Loucy (cell line): ENCODE measurements around the gene FOXG1.

Experiments used
- H2AFZ ChIP-seq: fragments of 200-600 bp; sonication (generic); 2 replicates; pipeline ENCODE4 v1.6.0; 2016; ENCODE audit warnings: antibody characterized with exemption, mild to moderate bottlenecking, low read length, moderate library complexity
- H3F3A ChIP-seq: fragments of 200-600 bp; 2 replicates; pipeline ENCODE4 v1.6.0; 2016; ENCODE audit warnings: antibody characterized with exemption, low read depth, mild to moderate bottlenecking
- H3K27me3 ChIP-seq: fragments of 200-600 bp; sonication (generic); 2 replicates; pipeline ENCODE4 v1.6.1; 2014; ENCODE audit warnings: low read length, mild to moderate bottlenecking; ENCODE audit not compliant: insufficient read depth, poor library complexity, severe bottlenecking
- H3K36me3 ChIP-seq: fragments of 200-600 bp; sonication (generic); 2 replicates; pipeline ENCODE4 v1.6.1; 2016; ENCODE audit warnings: low read length; ENCODE audit not compliant: insufficient read depth
- H3K4me1 ChIP-seq: fragments of 200-600 bp; sonication (generic); 2 replicates; pipeline ENCODE4 v1.5.1; 2014; ENCODE audit warnings: low read length, mild to moderate bottlenecking; ENCODE audit not compliant: insufficient read depth, poor library complexity, severe bottlenecking
- H3K4me2 ChIP-seq: fragments of 200-600 bp; sonication (generic); 2 replicates; pipeline ENCODE4 v1.6.0; 2014; ENCODE audit warnings: antibody characterized with exemption, low read length, low read depth, mild to moderate bottlenecking; ENCODE audit not compliant: poor library complexity, severe bottlenecking
- H3K4me3 ChIP-seq: fragments of 200-600 bp; sonication (generic); 2 replicates; pipeline ENCODE4 v1.5.1; 2014; ENCODE audit warnings: low read length, mild to moderate bottlenecking, mixed read lengths; ENCODE audit not compliant: poor library complexity, severe bottlenecking
- H3K79me2 ChIP-seq: fragments of 200-600 bp; sonication (generic); 2 replicates; pipeline ENCODE4 v1.6.1; 2014; ENCODE audit warnings: low read length; ENCODE audit not compliant: insufficient read depth
- H3K9ac ChIP-seq: fragments of 200-600 bp; sonication (generic); 2 replicates; pipeline ENCODE4 v1.6.0; 2014; ENCODE audit warnings: mild to moderate bottlenecking, low read depth, low read length, moderate library complexity; ENCODE audit not compliant: poor library complexity, severe bottlenecking
- H3K9me2 ChIP-seq: fragments of 200-600 bp; sonication (generic); replicated peaks from 2 replicates; pipeline ENCODE4 v1.6.1; 2016; ENCODE audit warnings: low read depth, low read length, mixed read lengths
- H3K9me3 ChIP-seq: fragments of 200-600 bp; sonication (generic); 2 replicates; pipeline ENCODE4 v1.6.1; 2014; ENCODE audit warnings: mild to moderate bottlenecking, antibody characterized with exemption, low read length, low read depth; ENCODE audit not compliant: insufficient read depth
- H4K20me1 ChIP-seq: fragments of 200-600 bp; sonication (generic); 2 replicates; pipeline ENCODE4 v1.6.0; 2014; ENCODE audit warnings: antibody characterized with exemption, low read length, mild to moderate bottlenecking; ENCODE audit not compliant: insufficient read depth, poor library complexity, severe bottlenecking
- CTCF ChIP-seq: fragments of 200-600 bp; sonication (generic); conservative IDR thresholded peaks from 2 replicates; pipeline ENCODE4 v1.5.1; 2014; ENCODE audit warnings: mild to moderate bottlenecking, antibody characterized with exemption, low read length
- EZH2phosphoT487 ChIP-seq: fragments of 200-600 bp; IDR thresholded peaks from 2 replicates; pipeline ENCODE4 v1.6.1; 2018; ENCODE audit warnings: antibody characterized with exemption, mild to moderate bottlenecking, moderate library complexity, borderline replicate concordance

FOXG1 gene

GRCh38 chr14:28756884-28757570 is 9.6 kb upstream of the FOXG1 start:
- no peaks in the 10 kb centered on the region for H3K79me2 ChIP-seq
- H3K9me3 ChIP-seq: no peaks in the 10 kb centered on the region
- no peaks in the 10 kb centered on the region for H3K9me2 ChIP-seq
- H3F3A ChIP-seq: no peaks in the 10 kb centered on the region
- H3K36me3 ChIP-seq: no peaks in the 10 kb centered on the region
- no peaks in the 10 kb centered on the region for H3K27me3 ChIP-seq
- H2AFZ ChIP-seq: no peak overlapping the region
- no peaks in the 10 kb centered on the region for H4K20me1 ChIP-seq
- no peaks in the 10 kb centered on the region for H3K4me1 ChIP-seq
- H3K4me3 ChIP-seq: no peak overlapping the region
- TF ChIP-seq CTCF (peak; percentile 25; the same call in 1 of the 2 replicates), EZH2phosphoT487 (no peak)
- no peak overlapping the region for H3K4me2 ChIP-seq
- H3K9ac ChIP-seq: no peak overlapping the region

DNA sequence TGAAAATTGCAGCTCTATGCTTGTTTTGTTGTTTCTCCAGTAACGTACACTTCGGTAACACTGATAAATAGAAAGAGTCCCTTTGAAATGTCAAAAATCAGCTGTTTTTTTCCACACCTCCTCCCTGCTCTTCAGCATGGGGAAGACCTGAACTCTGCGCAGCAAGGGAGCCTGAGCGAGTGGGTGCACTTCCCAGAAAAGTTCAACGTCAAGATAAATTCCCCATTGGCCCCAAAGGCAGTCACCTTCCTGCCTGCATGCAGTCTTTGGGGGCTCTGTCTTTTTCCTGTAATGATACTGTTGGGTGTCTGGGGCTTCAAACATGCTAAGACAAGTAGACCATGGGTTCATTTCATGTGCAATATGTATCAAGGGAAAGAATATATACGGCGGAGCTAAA is 8.8 kb upstream of the FOXG1 start:
- H3K4me1 ChIP-seq: no peaks in the 10 kb centered on the region
- no peak overlapping the region for H3K4me2 ChIP-seq
- H3K9ac ChIP-seq: no peak overlapping the region
- no peak overlapping the region for H3K4me3 ChIP-seq
- no peaks in the 10 kb centered on the region for H3K9me3 ChIP-seq
- no peaks in the 10 kb centered on the region for H4K20me1 ChIP-seq
- no peaks in the 10 kb centered on the region for H3K27me3 ChIP-seq
- H2AFZ ChIP-seq: no peak overlapping the region
- H3F3A ChIP-seq: no peaks in the 10 kb centered on the region
- H3K79me2 ChIP-seq: no peaks in the 10 kb centered on the region
- H3K9me2 ChIP-seq: no peaks in the 10 kb centered on the region
- TF ChIP-seq CTCF: no peak
- no peak for TF ChIP-seq EZH2phosphoT487
- H3K36me3 ChIP-seq: no peaks in the 10 kb centered on the region

DNA sequence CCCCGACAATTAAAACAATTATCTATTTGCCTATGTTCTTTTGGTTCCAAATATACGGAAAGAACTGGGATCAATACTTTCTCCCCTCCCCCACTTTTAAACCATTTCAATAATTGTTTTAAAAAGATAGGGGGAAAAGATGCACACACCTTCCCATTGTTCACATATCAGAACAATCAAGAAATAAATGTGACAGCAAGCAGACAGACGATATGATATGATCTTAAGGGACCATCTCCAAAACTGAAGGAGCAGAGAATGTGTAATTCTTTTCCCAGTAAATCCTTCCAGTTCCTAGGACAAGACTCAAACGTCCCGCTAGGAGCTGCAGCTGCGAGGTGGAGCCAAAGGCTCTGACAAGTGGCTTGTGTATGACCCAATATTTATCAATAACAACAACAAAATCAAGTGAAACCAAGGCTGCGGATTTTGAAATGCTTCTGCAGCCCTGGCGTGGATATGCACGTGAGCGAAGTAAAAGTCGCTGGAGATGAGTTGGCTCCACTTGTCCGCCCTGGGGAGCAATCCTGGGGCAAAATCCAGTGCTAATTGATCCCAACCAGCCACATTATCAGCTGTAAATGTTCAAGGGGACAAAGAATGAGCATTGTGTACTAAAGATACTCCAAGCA is 8.2 kb upstream of the FOXG1 start:
- no peaks in the 10 kb centered on the region for H3K79me2 ChIP-seq
- H3K9ac ChIP-seq: no peak overlapping the region
- no peak overlapping the region for H2AFZ ChIP-seq
- H3K36me3 ChIP-seq: no peaks in the 10 kb centered on the region
- H3F3A ChIP-seq: no peaks in the 10 kb centered on the region
- no peaks in the 10 kb centered on the region for H4K20me1 ChIP-seq
- no peak overlapping the region for H3K4me2 ChIP-seq
- H3K27me3 ChIP-seq: no peaks in the 10 kb centered on the region
- H3K9me3 ChIP-seq: no peaks in the 10 kb centered on the region
- H3K9me2 ChIP-seq: no peaks in the 10 kb centered on the region
- no peaks in the 10 kb centered on the region for H3K4me1 ChIP-seq
- no peak overlapping the region for H3K4me3 ChIP-seq
- no peak for TF ChIP-seq EZH2phosphoT487
- TF ChIP-seq CTCF: no peak
